Thyroid gland (tissue), 4 donors: Measurements from ENCODE around the gene GNMT. TPM values are rescaled to one million over a fixed set of nuclear protein-coding genes. Genes with fewer than 3 reads are reported as not detected.

ENCODE experiments used
- DNase-seq, 2 donors: peaks; one replicate each; pipeline ENCODE4 v3.0.0-alpha.2; 2019
- H3K27ac ChIP-seq, 3 donors: fragments of 200-600 bp; sonication (generic); 1 replicate in 2 of 3; 2 replicates in 1 of 3; pipeline ENCODE4 v1.5.1; 2016 to 2019; ENCODE audit warnings: mild to moderate bottlenecking in 1 of 3, moderate library complexity in 1 of 3
- H3K27me3 ChIP-seq: fragments of 200-600 bp; sonication (generic); one replicate; pipeline ENCODE4 v1.5.1; 2019
- H3K36me3 ChIP-seq, 2 donors: fragments of 200-600 bp; sonication (generic); one replicate each; pipeline ENCODE4 v1.5.1; 2016 to 2019
- H3K4me1 ChIP-seq, 2 donors: fragments of 200-600 bp; sonication (generic); one replicate each; pipeline ENCODE4 v1.5.1; 2017 to 2019
- H3K4me3 ChIP-seq, 3 donors: fragments of 200-600 bp; sonication (generic); replicated peaks in 1 of 3; 1 replicate in 2 of 3; 2 replicates in 1 of 3; pipeline ENCODE4 v1.5.1; 2016; ENCODE audit warnings: mild to moderate bottlenecking in 1 of 3
- H3K9me3 ChIP-seq: fragments of 200-600 bp; sonication (generic); one replicate; pipeline ENCODE4 v1.5.1; 2017
- POLR2A ChIP-seq, 2 donors: fragments of 450-650 bp; IDR thresholded peaks; one replicate each; pipeline ENCODE4 v1.6.1; 2017; ENCODE audit warnings: antibody characterized with exemption in 2 of 2, mild to moderate bottlenecking in 2 of 2, moderate library complexity in 1 of 2
- WGBS, 2 donors: methylation state at CpG; one replicate each; pipeline ENCODE4 v1.1.5; 2017; 5-methylcytosine and 5-hydroxymethylcytosine counted together
- intact Hi-C: fragments of 100-400 bp; cut with DNase I; formaldehyde crosslinking; loops from one replicate; pipeline ENCODE4 v1.15.1; 2023
- total RNA-seq, 4 donors: library from RNA; depleted of rRNA; stranded (reverse); fragments of >200 nt; gene quantifications; one replicate each; pipeline ENCODE4 v1.2.3, GENCODE V29; 2016
- TF ChIP-seq, protein P1 (sequence below), 6 experiments: fragments of 200-600 bp in 3 of 6; fragments of 450-650 bp in 3 of 6; sonication (generic) in 3 of 6; IDR thresholded peaks; one replicate each; pipeline ENCODE4 v1.5.1; 2016 to 2019; ENCODE audit warnings: antibody characterized with exemption in 6 of 6, mild to moderate bottlenecking in 2 of 6, inconsistent platforms in 1 of 6, moderate library complexity in 1 of 6

The GNMT gene
- total RNA-seq, 4 donors from 2014 or later: 0.98 to 7.5 (median 2.5) TPM

DNA sequence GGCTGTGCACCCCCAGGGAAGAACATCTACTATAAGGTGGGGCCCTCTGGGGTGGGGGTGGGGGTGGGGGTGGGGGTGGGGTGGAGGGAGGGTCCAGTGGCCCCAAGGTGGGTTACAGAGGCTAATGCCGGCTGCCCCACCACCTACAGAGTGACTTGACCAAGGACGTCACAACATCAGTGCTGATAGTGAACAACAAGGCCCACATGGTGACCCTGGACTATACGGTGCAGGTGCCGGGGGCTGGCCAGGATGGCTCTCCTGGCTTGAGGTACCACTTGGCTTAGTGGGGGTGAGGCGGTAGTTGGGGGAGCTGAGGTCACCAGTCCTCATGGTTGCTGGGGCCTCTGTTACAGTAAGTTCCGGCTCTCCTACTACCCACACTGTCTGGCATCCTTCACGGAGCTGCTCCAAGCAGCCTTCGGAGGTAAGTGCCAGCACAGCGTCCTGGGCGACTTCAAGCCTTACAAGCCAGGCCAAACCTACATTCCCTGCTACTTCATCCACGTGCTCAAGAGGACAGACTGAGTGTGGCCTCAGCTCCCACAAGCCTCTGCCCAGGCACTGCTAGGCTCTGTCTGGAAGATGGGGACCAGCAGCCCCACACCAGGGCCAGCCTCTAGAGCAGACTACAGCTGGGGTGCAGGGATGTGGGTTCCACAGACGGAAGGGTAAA, 2.8 kb downstream of the GNMT start:
- H3K36me3 ChIP-seq: peaks cover 10 to 12% of the 10 kb centered on the region in 2 donors
- DNase-seq: no peak
- TF ChIP-seq, protein P1, sequence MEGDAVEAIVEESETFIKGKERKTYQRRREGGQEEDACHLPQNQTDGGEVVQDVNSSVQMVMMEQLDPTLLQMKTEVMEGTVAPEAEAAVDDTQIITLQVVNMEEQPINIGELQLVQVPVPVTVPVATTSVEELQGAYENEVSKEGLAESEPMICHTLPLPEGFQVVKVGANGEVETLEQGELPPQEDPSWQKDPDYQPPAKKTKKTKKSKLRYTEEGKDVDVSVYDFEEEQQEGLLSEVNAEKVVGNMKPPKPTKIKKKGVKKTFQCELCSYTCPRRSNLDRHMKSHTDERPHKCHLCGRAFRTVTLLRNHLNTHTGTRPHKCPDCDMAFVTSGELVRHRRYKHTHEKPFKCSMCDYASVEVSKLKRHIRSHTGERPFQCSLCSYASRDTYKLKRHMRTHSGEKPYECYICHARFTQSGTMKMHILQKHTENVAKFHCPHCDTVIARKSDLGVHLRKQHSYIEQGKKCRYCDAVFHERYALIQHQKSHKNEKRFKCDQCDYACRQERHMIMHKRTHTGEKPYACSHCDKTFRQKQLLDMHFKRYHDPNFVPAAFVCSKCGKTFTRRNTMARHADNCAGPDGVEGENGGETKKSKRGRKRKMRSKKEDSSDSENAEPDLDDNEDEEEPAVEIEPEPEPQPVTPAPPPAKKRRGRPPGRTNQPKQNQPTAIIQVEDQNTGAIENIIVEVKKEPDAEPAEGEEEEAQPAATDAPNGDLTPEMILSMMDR (IDR thresholded peaks at IDR 0.05): no peak
- no peak for TF ChIP-seq POLR2A (IDR thresholded peaks at IDR 0.05)
- 83 to 90% methylated on average over 2 to 9 of the region's 12 CpGs for WGBS, 2 donors
- no peaks in the 10 kb centered on the region for H3K9me3 ChIP-seq
- intact Hi-C loops: no loop called here
- no peak overlapping the region for H3K4me3 ChIP-seq
- H3K27ac ChIP-seq: no peak overlapping the region
- H3K4me1 ChIP-seq: peaks cover 5 to 16% of the 10 kb centered on the region in 2 donors
- no peaks in the 10 kb centered on the region for H3K27me3 ChIP-seq

DNA sequence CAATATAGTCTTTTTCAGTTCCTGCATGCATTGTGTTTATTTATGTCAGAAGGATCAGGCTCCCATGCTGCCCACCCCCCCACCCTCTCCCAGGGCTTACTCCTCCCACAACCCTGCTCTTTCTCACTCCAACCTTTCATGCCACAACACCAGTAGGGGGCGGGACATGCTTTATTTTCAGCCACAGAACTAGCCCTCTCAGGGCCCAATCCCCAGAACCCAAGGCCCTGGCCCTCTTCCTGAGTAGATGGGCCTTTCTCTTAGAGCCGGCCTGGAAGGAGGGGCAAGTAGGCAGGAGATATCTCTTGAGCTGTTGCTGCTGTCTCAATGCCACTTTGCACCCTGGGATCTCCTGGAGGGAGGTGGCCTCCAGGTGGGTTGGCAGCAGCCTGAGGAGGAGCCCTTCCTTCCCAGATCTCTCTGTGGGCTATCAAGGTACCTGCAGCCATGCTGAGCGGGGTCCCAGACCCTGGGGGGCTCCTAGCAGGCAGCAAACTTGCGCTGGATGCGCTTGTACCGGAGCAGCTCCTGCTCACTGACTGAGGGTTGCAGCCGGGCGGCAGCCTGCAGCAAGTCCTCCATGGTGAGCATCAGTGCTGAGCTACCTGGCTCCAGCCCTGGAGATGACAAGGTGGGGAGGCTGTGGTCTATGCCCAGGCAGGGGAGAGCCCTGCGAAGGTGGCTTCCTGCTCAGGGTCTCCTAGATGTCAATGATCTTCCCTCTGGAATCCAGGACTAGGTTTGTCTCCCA, 3.5 kb downstream of the GNMT start:
- WGBS, 2 donors: 75 to 80% methylated on average over 3 of the region's 9 CpGs
- intact Hi-C loops: no loop called here
- DNase-seq: peak in 1 of 2 donors; percentile 6

GRCh38 chr6:42966571-42966970, 6.0 kb downstream of the GNMT start:
- H3K36me3 ChIP-seq: peaks cover 12 to 18% of the 10 kb centered on the region in 2 donors
- 78 to 93% methylated on average over 7 of the region's 7 CpGs for WGBS, 2 donors
- DNase-seq: no peak
- no peaks in the 10 kb centered on the region for H3K9me3 ChIP-seq
- TF ChIP-seq, protein P1 (IDR thresholded peaks at IDR 0.05): no peak
- TF ChIP-seq POLR2A (IDR thresholded peaks at IDR 0.05): no peak
- intact Hi-C loops: no loop called here
- no peak overlapping the region for H3K27ac ChIP-seq
- H3K4me1 ChIP-seq: no peaks in the 10 kb centered on the region
- H3K4me3 ChIP-seq: no peak overlapping the region
- H3K27me3 ChIP-seq: no peaks in the 10 kb centered on the region

More for the DNA sequence above, 3.5 kb downstream of the GNMT start:
- TF ChIP-seq POLR2A (IDR thresholded peaks at IDR 0.05): no peak
- TF ChIP-seq, protein P1 (IDR thresholded peaks at IDR 0.05): peak in 1 of 6 experiments; percentile 7
- H3K27me3 ChIP-seq: no peaks in the 10 kb centered on the region
- H3K36me3 ChIP-seq: peaks cover 12 to 14% of the 10 kb centered on the region in 2 donors
- H3K4me3 ChIP-seq: no peak overlapping the region
- H3K27ac ChIP-seq: no peak overlapping the region
- no peaks in the 10 kb centered on the region for H3K9me3 ChIP-seq
- peaks cover 5 to 16% of the 10 kb centered on the region in 2 donors for H3K4me1 ChIP-seq

- no peaks in the 10 kb centered on the region for H3K27me3 ChIP-seq
- TF ChIP-seq, protein P1 (IDR thresholded peaks at IDR 0.05): no peak
- no peak for TF ChIP-seq POLR2A (IDR thresholded peaks at IDR 0.05)
- 90 to 100% methylated on average over 5 to 10 of the region's 11 CpGs for WGBS, 2 donors
- no peak overlapping the region for H3K27ac ChIP-seq
- H3K36me3 ChIP-seq: peaks cover 12 to 18% of the 10 kb centered on the region in 2 donors
- H3K4me1 ChIP-seq: no peaks in the 10 kb centered on the region
- intact Hi-C loops: no loop called here
- H3K4me3 ChIP-seq: no peak overlapping the region
- H3K9me3 ChIP-seq: no peaks in the 10 kb centered on the region
- no peak for DNase-seq
Measured at GRCh38 chr6:42967228-42967627, 6.7 kb downstream of the GNMT start.
